Lung (tissue), 12 donors: ENCODE data around the gene COMT. TPM values are rescaled to one million over a fixed set of nuclear protein-coding genes. Genes with fewer than 3 reads are reported as not detected.

ENCODE experiments used
- ATAC-seq: fragments of 200-7000 bp; cut with Tn5 transposase; one replicate; pipeline ENCODE4 v1.9.1; 2020; ENCODE audit warnings: moderate number of reproducible peaks; ENCODE audit not compliant: insufficient read depth, low FRiP score
- DNase-seq, 3 donors: peaks; one replicate each; pipeline ENCODE4 v3.0.0-alpha.2; 2013 to 2017
- H3K27ac ChIP-seq, 2 donors: one replicate each; pipeline ENCODE4 v1.5.1; 2013; ENCODE audit warnings: mild to moderate bottlenecking in 2 of 2, moderate library complexity in 2 of 2, control low read depth in 1 of 2, inconsistent platforms in 1 of 2, low read depth in 1 of 2, low read length in 1 of 2
- H3K27me3 ChIP-seq, 3 donors: one replicate each; pipeline ENCODE4 v1.5.1; 2013; ENCODE audit warnings: low read length in 2 of 3; ENCODE audit not compliant: control insufficient read depth in 3 of 3, insufficient read depth in 3 of 3
- H3K36me3 ChIP-seq, 4 donors: one replicate each; pipeline ENCODE4 v1.5.1; 2013; ENCODE audit warnings: low read length in 4 of 4, mild to moderate bottlenecking in 1 of 4, moderate library complexity in 1 of 4; ENCODE audit not compliant: control insufficient read depth in 4 of 4, insufficient read depth in 4 of 4
- H3K4me1 ChIP-seq, 5 donors: one replicate each; pipeline ENCODE4 v1.5.1; 2013; ENCODE audit warnings: low read length in 5 of 5, mild to moderate bottlenecking in 2 of 5, moderate library complexity in 1 of 5; ENCODE audit not compliant: control insufficient read depth in 5 of 5, insufficient read depth in 5 of 5
- H3K4me3 ChIP-seq: one replicate; pipeline ENCODE4 v1.5.1; 2013; ENCODE audit warnings: mild to moderate bottlenecking, control low read depth, moderate library complexity
- H3K9ac ChIP-seq, 2 donors: one replicate each; pipeline ENCODE4 v1.5.1; 2013; ENCODE audit warnings: low read length in 2 of 2, control low read depth in 1 of 2; ENCODE audit not compliant: insufficient read depth in 1 of 2
- H3K9me3 ChIP-seq, 4 donors: one replicate each; pipeline ENCODE4 v1.5.1; 2013; ENCODE audit warnings: low read length in 3 of 4, mild to moderate bottlenecking in 1 of 4, moderate library complexity in 1 of 4; ENCODE audit not compliant: control insufficient read depth in 4 of 4, insufficient read depth in 3 of 4
- WGBS, 2 donors: extraction: QIAGEN DNeasy Blood & Tissue Kit; methylation state at CpG; one replicate each; pipeline ENCODE4 v1.1.7; 2013; 5-methylcytosine and 5-hydroxymethylcytosine counted together
- polyA plus RNA-seq, 2 donors: library from polyadenylated mRNA; stranded (reverse); fragments of 200-250 nt; gene quantifications; one replicate each; pipeline ENCODE4 v1.2.1, GENCODE V29; 2013
- total RNA-seq, 2 donors: library from RNA; depleted of rRNA in 1 of 2; stranded (reverse); fragments of >200 nt in 1 of 2; gene quantifications; one replicate each; pipeline ENCODE4 v1.2.1, GENCODE V29; 2014 to 2021
- TF ChIP-seq, protein P1 (sequence below): IDR thresholded peaks from 2 replicates; pipeline ENCODE4 v1.5.1; 2012; ENCODE audit warnings: mild to moderate bottlenecking; ENCODE audit errors: control extremely low read depth, extremely low read depth
- donor health status: control.
- donor health status: control.
- donor health status: Bipolar disorder and iron deficiency.
- donor health status: healthy.
- donor health status: DM: yes; HTN: yes; CAD: no.

Gene COMT
- total and polyA plus RNA-seq, 4 donors: 147 to 272 (median 208) TPM

GRCh38 chr22:20017622-20017958, 76.0 kb downstream of the COMT start:
- TF ChIP-seq, protein P1, sequence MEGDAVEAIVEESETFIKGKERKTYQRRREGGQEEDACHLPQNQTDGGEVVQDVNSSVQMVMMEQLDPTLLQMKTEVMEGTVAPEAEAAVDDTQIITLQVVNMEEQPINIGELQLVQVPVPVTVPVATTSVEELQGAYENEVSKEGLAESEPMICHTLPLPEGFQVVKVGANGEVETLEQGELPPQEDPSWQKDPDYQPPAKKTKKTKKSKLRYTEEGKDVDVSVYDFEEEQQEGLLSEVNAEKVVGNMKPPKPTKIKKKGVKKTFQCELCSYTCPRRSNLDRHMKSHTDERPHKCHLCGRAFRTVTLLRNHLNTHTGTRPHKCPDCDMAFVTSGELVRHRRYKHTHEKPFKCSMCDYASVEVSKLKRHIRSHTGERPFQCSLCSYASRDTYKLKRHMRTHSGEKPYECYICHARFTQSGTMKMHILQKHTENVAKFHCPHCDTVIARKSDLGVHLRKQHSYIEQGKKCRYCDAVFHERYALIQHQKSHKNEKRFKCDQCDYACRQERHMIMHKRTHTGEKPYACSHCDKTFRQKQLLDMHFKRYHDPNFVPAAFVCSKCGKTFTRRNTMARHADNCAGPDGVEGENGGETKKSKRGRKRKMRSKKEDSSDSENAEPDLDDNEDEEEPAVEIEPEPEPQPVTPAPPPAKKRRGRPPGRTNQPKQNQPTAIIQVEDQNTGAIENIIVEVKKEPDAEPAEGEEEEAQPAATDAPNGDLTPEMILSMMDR: no peak
- no peak overlapping the region for H3K9ac ChIP-seq
- 58 to 69% methylated on average over 9 of the region's 9 CpGs for WGBS, 2 donors
- peaks cover 3 to 23% (median 11%) of the 10 kb centered on the region in 5 donors for H3K4me1 ChIP-seq
- DNase-seq (no peak), ATAC-seq (no peak)
- H3K27me3 ChIP-seq: peaks cover 0 to 22% (median 13%) of the 10 kb centered on the region in 3 donors
- H3K4me3 ChIP-seq: no peak overlapping the region
- H3K36me3 ChIP-seq: no peaks in the 10 kb centered on the region
- no peaks in the 10 kb centered on the region for H3K9me3 ChIP-seq
- no peak overlapping the region for H3K27ac ChIP-seq

- Histone ChIP-seq H3K27ac (no peak overlapping the region), H3K9me3 (no peaks in the 10 kb centered on the region), H3K4me1 (peaks cover 3 to 23% (median 9%) of the 10 kb centered on the region in 5 donors), H3K4me3 (no peak overlapping the region), H3K9ac (no peak overlapping the region), H3K36me3 (no peaks in the 10 kb centered on the region), H3K27me3 (peaks cover 0 to 22% (median 13%) of the 10 kb centered on the region in 3 donors)
- no peak for ATAC-seq
- TF ChIP-seq, protein P1: no peak
- no peak for DNase-seq
- WGBS, 2 donors: 87 to 92% methylated on average over 5 of the region's 5 CpGs
Observed at GRCh38 chr22:20018001-20018400, 76.4 kb downstream of the COMT start.

Other genes starting within 250 kb of the COMT start
- 10 to 100 TPM; 16.7 to 32.5 TPM for gene SEPTIN5, start 227.3 kb upstream of the COMT start, total RNA-seq
- 10 to 100 TPM; 10.4 to 11.8 TPM for gene SEPTIN5, start 227.3 kb upstream of the COMT start, polyA plus RNA-seq
- gene GP1BB, start 218.2 kb upstream of the COMT start, total RNA-seq: 1 to 10 TPM; 4.0 to 5.5 TPM
- 1 to 10 TPM; 1.9 to 2.8 TPM for gene GP1BB, start 218.2 kb upstream of the COMT start, polyA plus RNA-seq
- gene TBX1, start 181.0 kb upstream of the COMT start, total RNA-seq: 10 to 100 TPM in 1 of 2 donors, 1 to 10 TPM in 1; 3.4 to 19.3 TPM
- gene TBX1, start 181.0 kb upstream of the COMT start, polyA plus RNA-seq: 1 to 10 TPM; 2.3 to 5.6 TPM
- gene GNB1L, start 86.9 kb upstream of the COMT start, total RNA-seq: 1 to 10 TPM; 4.5 to 9.3 TPM
- 1 to 10 TPM; 5.1 to 8.3 TPM for gene GNB1L, start 86.9 kb upstream of the COMT start, polyA plus RNA-seq
- gene RTL10, start 86.9 kb upstream of the COMT start, total RNA-seq: 10 to 100 TPM; 11.4 to 22.7 TPM
- gene RTL10, start 86.9 kb upstream of the COMT start, polyA plus RNA-seq: 10 to 100 TPM in 1 of 2 donors, 1 to 10 TPM in 1; 7.4 to 11.7 TPM
- 10 to 100 TPM; 20.3 to 41.1 TPM for gene TXNRD2, start within 50 bp of the COMT start, total RNA-seq
- gene TXNRD2, start within 50 bp of the COMT start, polyA plus RNA-seq: 10 to 100 TPM; 23.3 to 59.2 TPM
- 10 to 100 TPM; 20.5 to 23.4 TPM for gene ARVCF, start 75.1 kb downstream of the COMT start, total RNA-seq
- gene ARVCF, start 75.1 kb downstream of the COMT start, polyA plus RNA-seq: 10 to 100 TPM in 1 of 2 donors, 1 to 10 TPM in 1; 10.0 to 12.7 TPM
- gene TANGO2, start 79.3 kb downstream of the COMT start, total RNA-seq: 10 to 100 TPM; 20.7 to 48.8 TPM
- 10 to 100 TPM; 28.2 to 40.0 TPM for gene TANGO2, start 79.3 kb downstream of the COMT start, polyA plus RNA-seq
- 10 to 100 TPM; 34.7 to 38.4 TPM for gene DGCR8, start 138.5 kb downstream of the COMT start, total RNA-seq
- gene DGCR8, start 138.5 kb downstream of the COMT start, polyA plus RNA-seq: 10 to 100 TPM; 13.2 to 17.6 TPM
- 10 to 100 TPM; 81.5 to 84.8 TPM for gene RANBP1, start 174.3 kb downstream of the COMT start, total RNA-seq
- 100 to 1,000 TPM in 1 of 2 donors, 10 to 100 TPM in 1; 72.9 to 119 TPM for gene RANBP1, start 174.3 kb downstream of the COMT start, polyA plus RNA-seq
- 10 to 100 TPM; 37.5 to 62.4 TPM for gene TRMT2A, start 175.5 kb downstream of the COMT start, total RNA-seq
- gene TRMT2A, start 175.5 kb downstream of the COMT start, polyA plus RNA-seq: 10 to 100 TPM; 48.3 to 71.1 TPM
- 10 to 100 TPM; 29.1 to 75.1 TPM for gene ZDHHC8, start 190.0 kb downstream of the COMT start, total RNA-seq
- 10 to 100 TPM; 28.4 to 41.9 TPM for gene ZDHHC8, start 190.0 kb downstream of the COMT start, polyA plus RNA-seq
- gene CCDC188, start 209.3 kb downstream of the COMT start, total RNA-seq: 1 to 10 TPM; 1.6 to 4.0 TPM
- 1 to 10 TPM in 1 of 2 donors, under 1 TPM in 1; 0.63 to 1.1 TPM for gene CCDC188, start 209.3 kb downstream of the COMT start, polyA plus RNA-seq